Breast epithelium (tissue), 3 donors: Measurements from ENCODE around the gene MEST.

Experiments used
- POLR2AphosphoS5 ChIP-seq, 3 donors: sonication (generic); formaldehyde crosslinking; IDR thresholded peaks; one replicate each; pipeline ENCODE4 v1.6.1; 2017; ENCODE audit warnings: antibody characterized with exemption in 3 of 3
- TF ChIP-seq, protein P1 (sequence below), 3 donors: fragments of 450-650 bp; IDR thresholded peaks; one replicate each; pipeline ENCODE4 v1.5.1; 2016 to 2017; ENCODE audit warnings: antibody characterized with exemption in 3 of 3, mild to moderate bottlenecking in 3 of 3, moderate library complexity in 3 of 3

DNA sequence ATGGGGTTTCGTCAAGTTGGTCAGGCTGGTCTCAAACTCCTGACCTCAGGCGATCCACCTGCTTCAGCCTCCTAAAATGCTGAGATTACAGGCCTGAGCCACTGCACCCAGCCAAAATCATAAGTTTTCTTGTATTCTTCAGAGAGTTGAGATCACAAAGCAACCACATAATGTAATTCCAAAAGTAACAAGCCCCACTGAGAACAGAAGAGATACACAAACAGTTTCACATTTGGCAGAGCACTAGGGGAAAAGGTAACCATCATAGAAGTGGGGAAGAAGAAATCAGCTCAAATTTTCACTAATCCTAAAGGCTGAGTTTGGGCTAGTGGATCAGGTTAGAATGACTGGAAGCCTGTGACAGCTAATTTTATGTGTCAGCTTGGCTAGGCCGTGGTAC, 45.6 kb upstream of the MEST start:
- no peak for TF ChIP-seq POLR2AphosphoS5 (IDR thresholded peaks at IDR 0.05)
- TF ChIP-seq, protein P1, sequence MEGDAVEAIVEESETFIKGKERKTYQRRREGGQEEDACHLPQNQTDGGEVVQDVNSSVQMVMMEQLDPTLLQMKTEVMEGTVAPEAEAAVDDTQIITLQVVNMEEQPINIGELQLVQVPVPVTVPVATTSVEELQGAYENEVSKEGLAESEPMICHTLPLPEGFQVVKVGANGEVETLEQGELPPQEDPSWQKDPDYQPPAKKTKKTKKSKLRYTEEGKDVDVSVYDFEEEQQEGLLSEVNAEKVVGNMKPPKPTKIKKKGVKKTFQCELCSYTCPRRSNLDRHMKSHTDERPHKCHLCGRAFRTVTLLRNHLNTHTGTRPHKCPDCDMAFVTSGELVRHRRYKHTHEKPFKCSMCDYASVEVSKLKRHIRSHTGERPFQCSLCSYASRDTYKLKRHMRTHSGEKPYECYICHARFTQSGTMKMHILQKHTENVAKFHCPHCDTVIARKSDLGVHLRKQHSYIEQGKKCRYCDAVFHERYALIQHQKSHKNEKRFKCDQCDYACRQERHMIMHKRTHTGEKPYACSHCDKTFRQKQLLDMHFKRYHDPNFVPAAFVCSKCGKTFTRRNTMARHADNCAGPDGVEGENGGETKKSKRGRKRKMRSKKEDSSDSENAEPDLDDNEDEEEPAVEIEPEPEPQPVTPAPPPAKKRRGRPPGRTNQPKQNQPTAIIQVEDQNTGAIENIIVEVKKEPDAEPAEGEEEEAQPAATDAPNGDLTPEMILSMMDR (IDR thresholded peaks at IDR 0.05), result no peak
